OCI-M1 (cell line): Measurements from ENCODE around the gene TBX5.

Experiments
- DNase-seq: peaks from one replicate; lab custom pipeline; 2025; lab: John Stamatoyannopoulos, UW

TBX5 gene

DNA sequence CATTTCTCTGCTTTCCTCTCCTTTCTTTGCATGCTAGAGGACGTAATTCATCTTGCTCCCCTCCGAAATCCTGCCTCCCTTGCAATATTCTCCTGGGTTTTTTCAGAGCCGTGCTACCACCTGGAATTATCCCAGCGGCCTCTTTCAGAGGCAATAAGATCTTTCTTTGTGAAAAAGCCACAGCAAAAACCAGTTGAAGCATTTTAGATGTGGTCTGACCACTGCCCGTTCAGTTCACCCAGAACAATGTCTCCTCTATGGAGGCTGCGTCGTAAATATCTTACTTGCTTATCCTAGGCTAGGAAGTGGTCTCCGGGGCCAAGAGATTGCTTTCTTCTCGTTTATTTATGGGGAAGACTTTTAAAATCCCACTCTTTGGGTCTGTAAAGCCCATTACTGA is 85.8 kb downstream of the TBX5 start:
- no peak for DNase-seq

DNA sequence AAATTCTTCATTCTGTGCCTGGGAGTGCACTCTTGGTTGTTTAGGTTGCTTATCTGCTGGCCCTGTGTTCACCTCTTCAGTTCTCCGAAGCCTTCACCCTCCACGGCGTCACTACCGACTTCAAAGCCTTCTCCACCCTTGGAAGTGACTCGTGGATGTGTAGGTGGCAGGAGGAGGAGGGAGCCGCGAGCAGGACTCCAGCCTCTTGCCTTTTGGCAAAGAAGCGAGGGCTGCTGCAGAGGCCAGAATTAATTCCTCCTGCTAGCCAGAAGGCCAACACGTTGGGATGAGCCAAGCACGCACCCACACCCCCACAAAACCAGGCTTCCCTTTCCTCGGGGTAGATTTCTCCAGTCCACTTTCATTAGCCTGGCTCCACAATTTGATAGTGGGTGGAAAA is 86.5 kb downstream of the TBX5 start:
- DNase-seq: no peak

DNA sequence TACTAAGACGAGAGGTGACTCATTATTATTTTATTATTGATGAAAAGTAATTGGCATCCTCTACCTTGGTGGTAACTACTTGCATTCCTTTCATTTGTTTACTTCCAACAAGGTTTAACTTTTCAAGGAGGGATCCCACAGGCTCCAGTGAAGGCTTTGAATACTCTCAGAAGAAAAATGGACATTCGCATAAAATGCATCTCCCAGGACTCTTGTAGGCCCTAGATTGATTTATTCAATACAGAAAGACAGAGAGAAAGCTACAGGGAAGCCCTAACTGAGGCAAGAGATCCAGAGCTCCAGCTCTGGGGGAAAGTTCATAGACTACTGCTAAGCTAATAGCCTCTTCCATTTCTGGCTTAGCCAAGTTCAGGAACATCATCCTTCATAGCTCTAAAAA is 87.0 kb downstream of the TBX5 start:
- DNase-seq: no peak

DNA sequence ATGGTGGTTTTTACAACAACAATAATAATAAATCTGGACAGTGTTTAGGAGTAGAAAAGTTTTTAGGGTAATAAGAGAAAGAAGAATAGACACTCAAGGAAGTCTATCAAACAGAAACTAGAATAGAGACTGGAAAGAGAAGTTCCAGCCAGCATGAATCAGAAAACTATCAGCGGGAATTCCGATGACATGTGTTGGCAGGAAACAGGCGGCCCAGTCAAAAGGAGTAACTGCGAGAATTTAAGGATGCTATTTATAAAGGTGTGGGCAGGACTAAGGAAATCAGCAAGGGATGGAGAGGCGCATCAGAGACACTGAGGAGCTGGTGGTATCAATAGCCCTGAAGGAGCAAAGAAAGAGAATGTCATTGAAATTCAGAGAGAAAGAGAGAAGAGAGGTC is 89.9 kb downstream of the TBX5 start:
- no peak for DNase-seq

DNA sequence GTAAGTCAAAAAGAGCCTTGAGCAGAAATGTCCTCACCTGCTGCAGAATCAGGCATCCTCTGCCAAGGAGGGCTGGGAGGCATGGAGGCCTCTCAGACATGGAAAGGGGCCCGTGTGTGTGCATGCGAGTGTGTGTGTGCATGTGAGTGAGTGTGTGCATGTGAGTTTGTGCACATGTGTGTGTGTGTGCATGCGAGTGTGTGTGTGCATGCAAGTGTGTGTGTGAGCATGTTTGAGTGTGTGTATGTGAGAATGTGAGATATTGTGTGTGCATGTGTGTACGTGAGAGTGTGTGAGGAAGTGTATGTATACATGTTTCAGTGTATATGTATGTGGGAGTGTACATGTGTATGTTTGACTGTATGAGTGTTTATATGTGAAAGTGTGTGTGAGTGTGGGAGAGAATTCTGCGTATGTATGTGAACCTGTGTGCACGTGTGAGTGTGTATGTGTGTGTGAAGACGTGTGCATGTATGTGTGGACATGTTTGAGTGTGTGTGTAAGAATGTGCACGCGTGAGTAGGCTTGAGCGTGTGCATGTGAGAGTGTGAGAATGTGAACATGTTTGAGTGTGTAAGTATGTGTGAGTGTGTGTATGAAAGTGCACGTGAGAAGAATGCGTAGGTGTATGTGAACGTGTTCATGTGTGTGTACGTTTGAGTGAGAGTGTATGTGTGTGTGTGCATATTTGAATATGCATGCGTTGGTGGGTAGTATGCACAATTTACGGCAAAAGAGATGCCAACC is 90.8 kb downstream of the TBX5 start:
- DNase-seq: no peak

DNA sequence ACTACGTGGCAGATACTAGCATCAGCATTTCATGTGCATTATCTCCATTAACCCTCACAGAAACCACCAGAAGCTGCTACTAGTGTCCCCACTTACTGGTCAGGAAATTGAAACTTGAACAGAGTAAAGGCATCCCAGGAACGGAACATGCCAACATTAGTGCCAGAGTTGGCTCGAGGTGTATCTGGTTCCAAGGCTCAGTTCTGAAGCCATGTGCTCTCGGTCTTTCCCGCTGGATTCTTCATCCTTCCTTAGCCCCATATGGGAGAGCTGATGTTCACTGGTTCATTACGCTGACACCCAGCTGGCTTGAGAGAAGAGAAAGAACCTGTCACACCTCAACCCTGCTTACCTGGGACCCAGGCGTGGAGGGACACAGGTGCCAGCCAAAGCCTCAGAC is 91.5 kb downstream of the TBX5 start:
- DNase-seq: no peak

DNA sequence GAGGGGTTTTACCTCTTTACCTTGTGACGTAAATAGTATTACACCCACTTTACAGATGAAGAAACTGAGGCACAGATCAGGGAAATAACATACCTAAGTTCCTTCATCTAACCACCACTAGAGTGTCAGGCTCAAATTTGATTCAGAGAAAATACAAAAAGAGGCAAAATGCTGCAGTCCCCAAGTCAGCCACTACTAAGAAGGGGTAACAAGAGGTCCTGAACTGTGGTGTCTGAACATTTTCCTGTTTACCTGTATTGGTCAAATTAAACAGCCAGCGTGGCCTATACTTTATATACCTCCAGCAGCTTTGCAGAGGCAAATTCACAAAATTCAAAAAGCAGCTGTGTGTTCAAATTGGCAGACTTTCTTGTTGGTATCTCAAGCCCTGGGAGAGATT is 92.0 kb downstream of the TBX5 start:
- no peak for DNase-seq

DNA sequence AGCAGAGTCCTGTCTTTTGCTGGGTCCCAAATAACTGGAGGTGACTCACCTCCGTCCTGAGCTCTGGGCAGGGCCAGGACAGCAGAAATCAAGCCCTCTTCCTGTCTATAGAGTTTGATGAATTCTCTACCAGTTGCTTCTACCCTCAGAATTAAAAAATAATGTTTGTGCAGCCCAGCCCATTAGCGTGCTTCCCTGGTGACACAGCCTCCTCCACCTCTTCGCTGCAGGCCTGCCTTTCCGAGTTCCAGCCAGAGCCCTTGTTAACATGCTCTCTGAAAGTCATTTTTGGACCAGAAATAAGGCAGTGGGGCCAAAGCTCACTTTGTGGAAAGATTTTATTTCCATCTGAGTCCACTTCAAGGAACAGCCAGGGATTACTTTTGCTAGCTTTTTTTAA is 94.0 kb downstream of the TBX5 start:
- DNase-seq: no peak

DNA sequence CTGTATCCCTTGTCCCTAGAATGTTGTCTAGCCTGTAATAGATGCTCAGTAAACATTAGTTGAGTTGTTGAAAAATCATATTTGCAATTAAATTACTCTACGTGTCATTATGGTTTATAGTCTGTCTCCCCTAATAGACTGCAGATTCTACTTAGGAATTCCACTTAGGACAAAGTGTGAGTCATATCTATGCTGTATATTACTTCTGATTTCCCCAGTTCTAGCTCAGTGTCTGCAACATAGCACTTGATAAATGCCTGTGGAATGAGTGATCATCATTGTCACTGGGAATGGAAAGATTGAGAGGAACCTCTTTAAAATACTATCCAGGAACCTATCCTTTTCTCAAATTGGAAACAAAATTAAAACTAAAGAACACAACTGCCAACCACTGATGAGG is 99.3 kb downstream of the TBX5 start:
- no peak for DNase-seq

DNA sequence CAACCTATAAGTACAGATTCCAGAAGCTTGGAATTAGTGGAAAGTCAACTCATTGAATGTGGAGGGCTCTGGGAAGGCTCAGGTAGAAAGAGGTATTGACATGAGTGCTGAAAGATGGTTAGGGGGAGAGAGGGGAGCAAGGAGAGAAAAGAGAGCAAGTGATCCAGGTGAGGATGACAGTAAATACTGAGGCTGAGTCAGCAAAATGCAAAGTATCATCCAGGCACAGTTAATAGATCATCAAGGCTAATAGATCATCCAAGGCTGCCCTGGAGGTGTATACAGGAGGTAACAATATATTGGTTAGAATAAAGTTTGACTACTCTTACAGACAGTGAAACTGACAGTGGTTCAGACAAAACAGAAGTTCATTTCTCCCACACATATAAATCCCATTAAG is 100.5 kb downstream of the TBX5 start:
- DNase-seq: no peak
